Glutamatergic neuron (in vitro differentiated cells): ENCODE measurements around the gene TTPAL. TPM values are rescaled to one million over a fixed set of nuclear protein-coding genes. Genes with fewer than 3 reads are reported as not detected.

Experiments
- DNase-seq: peaks from one replicate; pipeline ENCODE4 v3.0.0; 2022
- H3K27ac Mint-ChIP-seq: one replicate; pipeline ENCODE4 v1.8.0; 2020; ENCODE audit warnings: mild to moderate bottlenecking, mixed read lengths, inconsistent platforms; ENCODE audit not compliant: unreplicated experiment
- H3K27me3 Mint-ChIP-seq: one replicate; pipeline ENCODE4 v1.8.0; 2020; ENCODE audit warnings: mild to moderate bottlenecking, moderate library complexity, mixed read lengths, inconsistent platforms; ENCODE audit not compliant: unreplicated experiment
- H3K36me3 Mint-ChIP-seq: one replicate; pipeline ENCODE4 v1.8.0; 2020; ENCODE audit warnings: mild to moderate bottlenecking, mixed read lengths, inconsistent platforms; ENCODE audit not compliant: unreplicated experiment
- H3K4me1 Mint-ChIP-seq: one replicate; pipeline ENCODE4 v1.8.0; 2020; ENCODE audit warnings: mild to moderate bottlenecking, low read depth, mixed read lengths, inconsistent platforms; ENCODE audit not compliant: unreplicated experiment
- H3K4me3 Mint-ChIP-seq: one replicate; pipeline ENCODE4 v1.8.0; 2020; ENCODE audit warnings: mild to moderate bottlenecking, mixed read lengths, inconsistent platforms; ENCODE audit not compliant: unreplicated experiment
- H3K9me3 Mint-ChIP-seq: one replicate; pipeline ENCODE4 v1.8.0; 2020; ENCODE audit warnings: mild to moderate bottlenecking, moderate library complexity, mixed read lengths, inconsistent platforms; ENCODE audit not compliant: unreplicated experiment
- CTCF ChIP-seq: fragments of 200-600 bp; sonication (generic); IDR thresholded peaks from one replicate; pipeline ENCODE4 v1.5.0; 2021; ENCODE audit not compliant: partially characterized antibody, unreplicated experiment
- total RNA-seq: library from RNA; stranded (reverse); fragmentation: NEBNext Ultra II Directional; extraction: Animal tissue kit (Norgen Biotek cat#: 25700); gene quantifications from one replicate; pipeline ENCODE4 v1.2.1, GENCODE V29; 2021; ENCODE audit not compliant: unreplicated experiment

The TTPAL gene
- total RNA-seq, 1 donor from 2014 or later, result 18.9 TPM

- no peak overlapping the region for H3K27ac Mint-ChIP-seq
Measured at GRCh38 chr20:44481719-44482416, 6.2 kb downstream of the TTPAL start.

GRCh38 chr20:44483112-44483511 is 7.4 kb downstream of the TTPAL start:
- H3K4me3 Mint-ChIP-seq, result no peak overlapping the region
- no peak overlapping the region for H3K27ac Mint-ChIP-seq
- no peak for DNase-seq
- peaks cover 8% of the 10 kb centered on the region for H3K36me3 Mint-ChIP-seq
- H3K27me3 Mint-ChIP-seq, result no peaks in the 10 kb centered on the region
- TF ChIP-seq CTCF, result no peak
- H3K9me3 Mint-ChIP-seq, result peaks cover 2% of the 10 kb centered on the region
- no peaks in the 10 kb centered on the region for H3K4me1 Mint-ChIP-seq

More at GRCh38 chr20:44481719-44482416, 6.2 kb downstream of the TTPAL start:
- Mint-ChIP-seq H3K27me3 (no peaks in the 10 kb centered on the region), H3K9me3 (peaks cover 2% of the 10 kb centered on the region), H3K4me1 (no peaks in the 10 kb centered on the region), H3K36me3 (peaks cover 8% of the 10 kb centered on the region), H3K4me3 (no peak overlapping the region)
- TF ChIP-seq CTCF, result no peak
- DNase-seq, result no peak

- no peak for TF ChIP-seq CTCF
- Mint-ChIP-seq H3K27me3 (peaks cover 2% of the 10 kb centered on the region), H3K27ac (no peak overlapping the region), H3K4me3 (no peak overlapping the region), H3K9me3 (peaks cover 2% of the 10 kb centered on the region), H3K36me3 (peaks cover 4% of the 10 kb centered on the region), H3K4me1 (no peaks in the 10 kb centered on the region)
- DNase-seq, result no peak
Measured at GRCh38 chr20:44485078-44485829, 9.6 kb downstream of the TTPAL start.

GRCh38 chr20:44485830-44486198 is 10.1 kb downstream of the TTPAL start:
- Mint-ChIP-seq H3K4me1 (no peaks in the 10 kb centered on the region), H3K9me3 (peaks cover 2% of the 10 kb centered on the region), H3K27me3 (peaks cover 2% of the 10 kb centered on the region), H3K27ac (no peak overlapping the region), H3K36me3 (peaks cover 1% of the 10 kb centered on the region), H3K4me3 (no peak overlapping the region)
- DNase-seq, result no peak
- TF ChIP-seq CTCF, result no peak

- no peak for DNase-seq
- no peaks in the 10 kb centered on the region for H3K36me3 Mint-ChIP-seq
- no peak overlapping the region for H3K4me3 Mint-ChIP-seq
- no peak for TF ChIP-seq CTCF
- peaks cover 2% of the 10 kb centered on the region for H3K27me3 Mint-ChIP-seq
- H3K27ac Mint-ChIP-seq, result no peak overlapping the region
- no peaks in the 10 kb centered on the region for H3K4me1 Mint-ChIP-seq
- H3K9me3 Mint-ChIP-seq, result peaks cover 3% of the 10 kb centered on the region
Measured at GRCh38 chr20:44488551-44488950, 12.9 kb downstream of the TTPAL start.
